GM19238 (cell line): ENCODE results near the gene MRPL44.
"Not testable (repeated sequence)": the region's sequence is repeated elsewhere in the genome, so short reads cannot be mapped to it uniquely, and the experiment has no call there.

ENCODE experiments used
- DNase-seq: peaks from one replicate; pipeline ENCODE4 v3.0.0; 2011; ENCODE audit warnings: low spot score; ENCODE audit not compliant: insufficient read length

MRPL44 gene

DNA sequence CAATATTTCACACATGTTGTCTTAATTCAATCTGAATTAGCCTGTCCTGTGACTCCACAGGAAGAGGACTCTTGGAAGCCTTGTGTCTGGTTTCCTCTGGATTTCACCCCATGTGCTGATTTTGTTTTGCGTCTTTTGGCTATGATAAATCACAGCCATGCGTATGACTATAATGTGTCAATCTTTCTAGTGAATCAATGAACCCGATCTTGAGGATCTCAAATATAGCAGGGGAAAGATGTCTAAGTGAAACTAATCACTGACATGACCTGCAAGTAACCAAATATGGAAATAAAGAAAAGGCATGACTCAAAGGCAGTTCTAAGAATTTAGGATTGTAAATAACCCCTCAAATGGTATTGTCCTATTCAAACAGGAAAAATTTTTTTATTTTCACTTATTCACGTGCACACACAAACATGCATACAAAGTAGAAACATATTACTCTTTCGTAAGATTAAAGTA, 20.4 kb upstream of the MRPL44 start:
- DNase-seq, result no peak

DNA sequence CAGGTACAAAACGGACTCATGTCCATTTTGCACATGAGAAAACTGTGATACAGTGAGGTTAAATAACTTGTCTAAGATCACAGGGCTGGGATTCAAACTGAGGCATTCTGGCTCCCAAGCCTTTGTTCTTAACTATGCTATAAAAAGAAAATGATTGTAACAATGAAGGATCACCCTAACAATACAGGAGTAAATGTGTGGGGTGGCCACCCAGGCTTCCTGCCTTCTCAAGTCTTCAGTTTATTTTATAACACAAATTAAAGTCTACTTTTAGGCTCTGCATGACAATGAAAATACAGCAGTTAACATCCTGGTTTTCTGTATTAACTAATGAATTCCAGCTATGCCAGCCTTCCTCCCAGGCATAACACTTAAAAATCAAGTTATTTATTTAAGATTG, 19.7 kb upstream of the MRPL44 start:
- no peak for DNase-seq

DNA sequence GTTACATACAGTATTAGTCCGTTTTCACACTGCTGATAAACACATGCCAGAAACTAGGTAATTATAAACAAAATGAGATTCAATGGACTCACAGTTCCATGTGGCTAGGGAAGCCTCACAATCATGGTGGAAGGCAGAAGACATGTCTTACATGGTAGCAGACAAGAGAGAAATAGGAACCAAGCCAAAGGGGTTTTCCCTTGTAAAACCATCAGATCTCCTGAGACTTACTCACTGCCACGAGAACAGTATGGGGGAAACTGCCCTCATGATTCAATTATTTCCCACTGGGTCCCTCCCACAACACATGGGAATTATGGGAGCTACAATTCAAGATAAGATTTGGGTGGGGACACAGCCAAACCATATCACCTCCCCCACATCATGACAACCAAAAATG, 17.8 kb upstream of the MRPL44 start:
- DNase-seq, result not testable (repeated sequence)

DNA sequence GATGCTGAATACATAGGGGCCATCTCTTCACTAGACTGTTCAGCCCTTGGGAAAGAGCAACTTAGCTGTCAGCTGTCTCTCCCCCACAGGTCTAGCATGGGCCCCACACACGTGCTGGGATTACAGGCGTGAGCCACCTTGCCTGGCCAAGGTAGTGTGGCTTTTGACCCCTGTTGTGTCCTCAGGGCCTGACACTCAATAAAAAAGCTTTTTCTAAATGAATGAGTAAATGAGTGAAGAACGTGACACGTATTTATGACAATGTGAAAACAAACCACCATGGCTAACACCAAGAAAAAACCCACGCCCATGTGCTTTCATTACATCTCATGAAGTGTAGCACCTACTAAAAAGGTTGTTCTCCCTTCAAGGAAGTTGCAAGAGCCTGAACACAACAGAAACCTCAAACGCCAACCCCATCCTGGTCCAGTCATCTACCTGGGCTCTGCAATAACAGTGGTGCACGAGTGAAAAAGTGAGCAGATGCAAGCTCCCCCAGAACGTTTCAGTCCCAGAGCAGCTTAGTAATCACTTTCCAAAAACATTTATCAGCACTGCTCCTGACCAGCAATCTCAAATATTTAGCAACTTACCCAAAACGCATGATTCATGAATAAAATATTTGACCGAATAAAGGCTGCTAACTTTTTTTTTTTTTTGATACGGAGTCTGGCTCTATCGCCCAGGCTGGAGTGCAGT, 15.5 kb upstream of the MRPL44 start:
- DNase-seq, result no peak

DNA sequence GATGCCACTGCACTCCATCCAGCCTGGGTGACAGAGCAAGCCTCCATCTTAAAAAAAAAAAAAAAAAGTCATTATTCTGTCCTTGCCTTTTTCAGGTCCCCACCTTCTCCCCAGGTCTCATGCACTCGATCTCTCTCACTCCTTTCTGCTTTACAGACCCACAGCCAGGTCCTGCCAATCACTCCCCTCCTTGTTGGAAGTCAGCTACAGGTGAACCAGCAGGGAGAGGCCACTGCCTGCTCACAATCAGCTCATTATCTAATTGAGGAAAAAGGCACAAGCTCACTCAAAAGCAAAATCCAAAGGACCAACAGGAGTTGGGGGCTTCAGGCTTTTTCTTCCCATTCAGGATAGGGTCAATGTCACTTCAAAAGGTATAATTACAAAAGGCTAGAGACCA, 14.1 kb upstream of the MRPL44 start:
- no peak for DNase-seq

GRCh38 chr2:223943561-223944008, 13.7 kb upstream of the MRPL44 start:
- no peak for DNase-seq

DNA sequence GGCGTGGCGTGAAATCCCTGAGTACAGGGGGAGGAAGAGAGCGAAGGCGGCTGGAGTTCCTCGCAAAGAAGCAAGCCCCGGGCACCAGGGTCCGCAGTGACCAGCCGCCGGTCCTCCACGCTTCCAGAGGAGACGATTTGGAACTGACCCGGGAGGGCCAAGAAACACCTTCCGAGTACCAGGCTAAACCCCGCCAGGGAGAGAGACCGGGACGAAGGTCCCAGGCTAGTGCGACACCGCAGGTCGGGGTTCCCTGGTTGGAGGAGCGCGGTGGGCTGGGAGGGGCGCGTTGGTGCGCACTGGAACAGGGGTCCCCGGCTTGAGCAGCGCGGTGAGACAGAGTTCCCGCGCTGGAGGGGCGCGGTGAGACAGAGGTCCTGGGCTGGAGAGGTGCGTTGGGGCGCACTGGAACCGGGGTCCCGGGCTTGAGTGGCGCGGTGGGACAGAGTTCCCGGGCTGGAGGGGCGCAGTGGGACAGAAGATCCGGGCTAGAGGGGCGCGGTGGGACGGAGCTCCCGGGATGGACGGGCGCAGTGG, 13.0 kb upstream of the MRPL44 start:
- no peak for DNase-seq

DNA sequence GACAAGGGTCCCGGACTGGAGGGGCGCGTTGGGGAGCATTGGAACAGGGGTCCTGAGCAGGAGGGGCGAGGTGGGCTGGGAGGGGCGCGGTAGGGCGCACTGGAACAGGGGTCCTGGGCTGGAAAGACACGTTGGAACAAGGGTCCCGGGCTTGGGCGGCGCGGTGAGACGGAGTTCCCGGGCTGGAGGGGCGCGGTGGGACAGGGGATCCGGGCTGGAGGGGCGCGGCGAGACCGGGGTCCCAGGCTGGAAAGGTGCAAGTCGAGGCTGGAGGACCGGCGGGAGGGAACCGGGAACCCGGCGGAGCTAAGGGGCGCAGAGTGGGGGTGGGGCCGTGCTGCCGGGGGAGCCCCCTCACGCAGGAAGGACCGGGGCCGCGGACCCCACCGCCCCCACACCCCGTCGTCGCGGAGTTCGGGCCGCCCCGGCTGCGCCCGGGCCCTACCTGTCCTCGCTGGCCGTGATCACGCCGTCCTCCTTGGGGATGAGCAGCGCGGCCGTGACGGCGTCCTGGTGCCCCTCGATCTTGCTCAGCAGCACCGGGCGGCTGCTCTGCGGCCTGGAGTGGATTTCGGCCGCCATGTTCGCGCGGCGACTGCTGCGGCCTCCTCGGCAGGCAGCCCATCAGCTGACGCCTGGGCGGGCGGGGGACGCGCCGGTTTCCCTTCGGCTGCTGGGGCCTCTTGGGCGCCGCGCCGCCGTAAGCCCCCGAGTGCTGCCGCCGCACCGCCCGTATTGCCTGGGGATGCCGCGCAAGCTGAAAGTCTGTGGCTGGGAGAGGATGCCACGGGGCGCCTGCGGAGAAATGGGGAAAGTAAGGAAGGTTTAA, 12.3 kb upstream of the MRPL44 start, which contains the start of gene WDFY1:
Gene WDFY1 (minus strand): TSS at position 633 of the 829 bp plus-strand sequence. CDS start 51 bp downstream, at position 582.
- DNase-seq, result peak; percentile 89

- no peak for DNase-seq
Measured at GRCh38 chr2:223945755-223946154, 11.5 kb upstream of the MRPL44 start.

DNA sequence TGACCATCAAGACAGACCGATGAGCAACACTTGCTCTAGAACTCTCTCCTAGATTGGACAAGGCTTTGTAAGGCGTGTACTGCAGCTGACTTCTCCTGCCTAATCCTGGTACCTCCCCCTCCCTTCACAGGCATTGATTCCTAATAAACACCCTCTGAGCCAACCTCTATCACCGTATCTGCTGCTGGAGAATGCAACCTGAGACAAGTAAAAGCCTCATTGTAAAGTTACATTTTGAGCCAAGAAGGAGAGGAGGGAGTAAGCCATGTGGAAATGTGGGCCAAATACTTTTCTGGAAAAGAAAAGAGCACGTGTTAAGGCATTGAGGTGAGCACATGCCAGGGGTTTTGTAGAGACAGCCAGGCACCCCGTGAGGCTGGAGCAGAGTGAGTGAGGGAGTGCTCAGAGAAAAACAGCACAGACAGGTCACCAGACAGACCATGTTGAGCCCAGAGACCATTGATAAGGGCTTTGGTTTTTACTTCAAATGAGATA, 9.5 kb upstream of the MRPL44 start:
- no peak for DNase-seq

DNA sequence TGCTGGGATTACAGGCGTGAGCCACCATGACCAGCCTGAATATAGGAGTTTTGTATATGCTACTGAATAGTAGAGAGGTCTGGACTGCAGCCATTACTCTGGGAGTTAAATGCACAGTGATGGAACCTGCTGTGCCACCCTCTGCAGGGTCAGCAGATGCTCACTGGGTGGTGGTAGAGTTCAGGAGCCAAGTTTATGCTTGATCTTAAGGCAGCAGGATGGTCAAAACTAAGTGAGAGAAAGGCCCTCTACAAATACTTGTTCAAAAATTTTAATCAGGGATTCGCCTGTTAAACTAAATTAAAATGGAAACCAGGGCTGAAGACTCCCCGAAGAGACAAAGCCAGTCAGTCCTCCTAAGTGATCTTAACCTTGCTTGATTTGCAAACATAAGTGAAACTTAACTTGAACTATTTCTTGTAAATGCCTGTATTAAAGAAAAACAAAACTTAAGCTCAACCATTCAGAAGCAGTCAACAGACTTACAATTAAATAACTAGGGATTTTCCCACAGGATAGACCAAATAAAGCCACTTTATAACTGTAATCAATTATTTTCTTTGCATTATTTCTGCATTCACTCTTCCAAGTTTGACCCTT, 7.9 kb upstream of the MRPL44 start:
- DNase-seq, result no peak

DNA sequence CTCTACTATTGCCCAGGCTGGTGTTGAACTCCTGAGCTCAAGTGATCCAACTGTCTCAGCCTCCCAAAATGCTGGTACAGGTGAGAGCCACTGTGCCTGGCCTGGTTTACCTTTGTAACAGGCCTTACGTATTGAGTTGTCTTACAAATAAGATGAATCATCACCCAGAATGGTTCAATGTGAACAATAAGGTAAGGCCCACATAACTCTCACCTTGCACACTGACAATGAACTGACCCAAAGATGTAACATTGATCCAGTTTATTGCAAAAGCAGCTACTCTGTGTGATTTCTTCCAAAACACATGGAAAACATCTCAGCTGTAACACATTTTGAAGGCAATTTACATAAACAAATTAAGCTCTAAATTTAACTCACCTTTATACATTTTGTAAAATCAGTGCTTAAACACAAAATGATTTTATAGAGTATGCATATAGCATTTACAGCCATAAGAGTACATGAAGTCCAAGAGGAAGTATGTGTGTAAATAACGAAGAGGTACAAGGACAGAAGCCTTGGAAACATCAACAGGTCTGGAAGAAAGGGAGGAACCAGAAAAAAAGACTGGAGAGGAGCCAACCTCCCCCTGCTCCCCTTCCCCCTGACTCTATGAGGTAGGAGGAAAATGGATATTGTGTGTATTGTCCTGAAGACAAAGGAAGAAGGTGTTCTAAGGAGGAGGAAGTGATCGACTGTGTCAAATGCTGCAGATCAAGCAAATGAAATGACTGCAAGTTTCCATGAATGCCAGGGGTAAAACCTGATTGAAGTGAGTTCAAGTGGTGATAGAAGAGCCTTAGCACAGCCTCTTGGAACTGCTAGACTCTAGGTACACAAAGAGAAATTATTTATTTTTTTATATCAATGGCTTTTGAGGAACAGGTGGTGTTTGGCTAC, 6.6 kb upstream of the MRPL44 start:
- no peak for DNase-seq

- no peak for DNase-seq
Measured at GRCh38 chr2:223952280-223952968, 4.8 kb upstream of the MRPL44 start.

GRCh38 chr2:223954401-223954800, 2.9 kb upstream of the MRPL44 start:
- DNase-seq, result no peak

DNA sequence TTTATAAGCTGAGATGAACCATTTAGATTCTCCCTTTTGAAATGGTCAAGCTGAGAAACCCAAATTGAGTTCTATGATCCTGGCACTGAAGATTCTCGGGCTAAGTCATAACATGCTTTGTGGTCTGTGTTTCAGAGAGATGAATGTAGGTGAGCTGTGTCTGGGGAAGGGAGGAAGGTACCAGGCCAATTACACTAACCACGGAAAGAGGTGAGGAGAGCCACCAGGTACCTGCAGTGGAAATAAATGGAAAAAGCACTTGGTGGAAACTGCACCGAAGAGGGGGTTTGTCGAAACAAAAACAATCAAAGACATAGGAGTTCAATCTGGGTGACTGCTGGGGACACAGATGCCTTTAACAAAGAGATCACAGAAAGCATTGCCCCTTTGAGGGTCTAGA, 963 bp upstream of the MRPL44 start:
- DNase-seq, result no peak

DNA sequence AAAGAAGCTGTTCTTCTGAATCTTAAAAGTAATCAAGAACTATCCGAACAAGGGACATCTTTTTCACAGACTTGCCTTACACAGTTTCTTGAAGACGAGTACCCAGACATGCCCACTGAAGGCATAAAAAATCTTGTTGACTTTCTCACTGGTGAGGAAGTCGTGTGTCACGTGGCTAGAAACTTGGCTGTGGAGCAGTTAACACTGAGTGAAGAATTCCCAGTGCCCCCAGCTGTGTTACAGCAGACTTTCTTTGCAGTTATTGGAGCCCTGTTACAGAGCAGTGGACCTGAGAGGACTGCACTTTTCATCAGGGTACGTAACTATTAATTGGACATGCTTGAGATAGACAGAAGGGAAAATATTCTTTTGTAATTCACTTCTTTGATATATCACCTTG, 2.4 kb downstream of the MRPL44 start:
- DNase-seq, result no peak

GRCh38 chr2:223967981-223968380, 10.7 kb downstream of the MRPL44 start:
- DNase-seq, result no peak

GRCh38 chr2:223969315-223969714, 12.1 kb downstream of the MRPL44 start:
- no peak for DNase-seq

GRCh38 chr2:223969856-223970255, 12.6 kb downstream of the MRPL44 start:
- DNase-seq, result no peak
